Activated gamma-delta T cell (primary cell): ENCODE data around the gene CD300LF.

Experiments used
- DNase-seq: peaks from one replicate; lab custom pipeline; 2025; lab: John Stamatoyannopoulos, UW

The CD300LF gene

GRCh38 chr17:74745548-74746177 lies 32.9 kb upstream of the CD300LF start:
- DNase-seq = no peak

DNA sequence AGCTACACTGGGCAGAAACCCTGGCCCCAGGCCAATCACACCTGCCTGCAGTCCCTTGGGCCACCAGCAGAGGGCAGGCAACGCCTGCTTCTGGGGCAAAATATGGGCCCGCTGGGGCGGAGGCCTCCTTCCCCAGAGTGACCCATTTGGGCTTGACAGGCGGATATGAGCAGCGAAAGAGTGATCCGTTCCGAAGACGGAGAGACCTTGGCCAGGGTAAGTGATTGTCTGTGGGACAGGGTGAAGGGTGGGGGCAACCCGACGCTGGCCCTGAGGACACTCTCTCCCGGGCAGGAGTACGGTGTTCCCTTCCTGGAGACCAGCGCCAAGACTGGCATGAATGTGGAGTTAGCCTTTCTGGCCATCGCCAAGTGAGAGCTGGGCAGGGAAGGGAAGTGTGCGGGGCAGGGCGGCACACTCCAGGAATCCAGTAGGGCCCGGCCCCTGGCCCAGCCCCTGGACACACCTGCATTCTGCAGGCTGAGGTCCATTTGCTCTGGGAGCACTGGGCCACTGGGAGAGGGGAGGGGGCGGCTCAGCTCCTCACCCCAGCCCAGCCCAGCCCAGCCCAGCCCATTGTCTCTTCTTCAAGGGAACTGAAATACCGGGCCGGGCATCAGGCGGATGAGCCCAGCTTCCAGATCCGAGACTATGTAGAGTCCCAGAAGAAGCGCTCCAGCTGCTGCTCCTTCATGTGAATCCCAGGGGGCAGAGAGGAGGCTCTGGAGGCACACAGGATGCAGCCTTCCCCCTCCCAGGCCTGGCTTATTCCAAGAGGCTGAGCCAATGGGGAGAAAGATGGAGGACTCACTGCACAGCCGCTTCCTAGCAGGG lies 32.2 kb upstream of the CD300LF start:
- peak; percentile 63 for DNase-seq

DNA sequence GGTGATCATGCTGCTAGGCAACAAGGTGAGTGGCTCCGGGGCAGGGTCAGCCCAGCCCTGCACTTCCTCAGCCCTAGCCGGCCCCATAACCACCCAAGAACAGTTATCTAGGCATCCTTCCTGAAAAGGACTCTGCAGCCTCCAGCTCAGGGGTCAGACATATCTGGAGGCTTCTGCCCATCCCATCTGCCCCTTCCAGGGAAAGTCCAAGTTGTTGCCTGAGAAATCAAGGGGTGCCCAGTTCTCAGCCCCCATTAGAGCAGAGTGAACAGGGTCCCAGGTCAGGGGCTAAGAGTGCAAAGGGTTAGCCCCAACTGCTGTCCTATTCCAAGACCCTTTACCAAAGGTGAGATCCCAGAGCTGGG lies 31.6 kb upstream of the CD300LF start:
- DNase-seq = no peak

- DNase-seq = no peak
Measured at GRCh38 chr17:74743755-74744154, 31.0 kb upstream of the CD300LF start.

DNA sequence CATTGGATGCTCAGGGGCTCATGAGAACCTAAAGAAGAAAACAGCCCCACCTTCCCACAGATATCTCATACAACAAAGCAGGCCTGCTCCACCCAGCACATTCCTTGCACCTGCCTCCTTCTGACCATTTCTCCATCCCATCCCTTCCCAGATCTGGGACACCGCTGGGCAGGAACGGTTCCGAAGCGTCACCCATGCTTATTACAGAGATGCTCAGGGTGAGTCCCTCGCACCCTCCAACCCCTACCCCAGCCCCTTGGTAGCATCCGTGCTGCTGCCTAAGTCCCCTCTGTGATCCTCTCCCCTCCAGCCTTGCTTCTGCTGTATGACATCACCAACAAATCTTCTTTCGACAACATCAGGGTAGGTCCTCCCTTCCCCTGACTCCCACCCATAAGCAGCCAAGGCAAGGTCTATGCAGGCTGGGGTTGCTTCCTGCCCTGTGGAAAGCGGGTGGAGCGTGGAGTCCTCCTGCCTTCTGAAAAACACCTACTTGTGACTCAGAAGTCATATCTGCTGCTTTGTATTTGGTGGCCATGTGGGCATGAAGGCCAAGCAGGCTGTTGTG lies 30.3 kb upstream of the CD300LF start:
- DNase-seq = no peak

- no peak for DNase-seq
Measured at GRCh38 chr17:74742153-74742515, 29.4 kb upstream of the CD300LF start.

DNA sequence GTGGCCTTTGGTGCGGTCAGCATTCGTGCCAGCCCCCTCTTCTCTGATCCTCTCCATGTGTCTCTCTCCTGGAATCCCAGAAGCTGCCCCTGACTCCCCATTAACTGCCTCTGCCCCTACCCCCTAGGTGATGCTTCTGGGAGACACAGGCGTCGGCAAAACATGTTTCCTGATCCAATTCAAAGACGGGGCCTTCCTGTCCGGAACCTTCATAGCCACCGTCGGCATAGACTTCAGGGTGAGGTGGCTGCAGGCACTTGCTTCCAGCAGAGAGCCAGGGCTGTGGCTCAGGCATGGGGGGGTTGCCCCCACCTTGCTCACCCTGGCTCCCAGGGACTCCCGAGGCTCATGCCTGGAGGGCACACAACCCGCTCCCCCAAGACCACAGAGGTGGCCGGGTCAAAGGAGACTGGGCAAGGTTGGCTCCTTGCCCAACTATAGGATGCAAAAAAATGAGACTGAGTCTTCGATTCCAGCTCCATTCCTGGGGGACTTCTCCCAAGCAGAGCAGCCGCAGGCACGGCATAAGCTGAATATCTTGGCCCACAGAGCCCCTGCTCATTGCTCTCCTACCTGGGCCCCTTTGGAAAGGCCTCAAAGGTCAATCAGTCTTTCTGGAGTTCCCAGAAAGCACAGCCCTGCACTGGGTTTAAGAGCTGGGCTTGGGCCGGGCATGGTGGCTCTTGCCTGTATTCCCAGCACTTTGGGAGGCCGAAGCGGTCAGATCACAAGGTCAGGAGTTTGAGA lies 28.1 kb upstream of the CD300LF start:
- no peak for DNase-seq

DNA sequence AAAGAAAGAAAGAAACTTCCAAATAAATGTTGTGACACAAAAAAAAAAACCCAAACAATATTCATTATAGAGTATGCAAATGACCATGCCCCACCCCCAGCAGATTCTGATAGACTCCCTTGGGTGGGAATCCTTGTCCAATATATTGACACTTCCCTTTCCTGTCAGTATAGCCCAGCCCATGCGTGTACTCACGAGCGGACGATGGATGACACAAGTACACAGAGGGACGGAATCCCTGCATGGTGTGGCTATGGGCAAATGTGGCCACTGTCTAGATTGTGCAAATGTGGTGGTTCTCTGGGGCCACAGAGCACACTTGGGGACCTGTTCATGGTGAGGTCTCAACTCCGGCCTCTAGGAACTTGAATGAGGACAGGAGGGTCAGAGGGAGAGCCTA lies 27.4 kb upstream of the CD300LF start:
- no peak for DNase-seq

- DNase-seq = no peak
Measured at GRCh38 chr17:74739227-74739831, 26.6 kb upstream of the CD300LF start.

DNA sequence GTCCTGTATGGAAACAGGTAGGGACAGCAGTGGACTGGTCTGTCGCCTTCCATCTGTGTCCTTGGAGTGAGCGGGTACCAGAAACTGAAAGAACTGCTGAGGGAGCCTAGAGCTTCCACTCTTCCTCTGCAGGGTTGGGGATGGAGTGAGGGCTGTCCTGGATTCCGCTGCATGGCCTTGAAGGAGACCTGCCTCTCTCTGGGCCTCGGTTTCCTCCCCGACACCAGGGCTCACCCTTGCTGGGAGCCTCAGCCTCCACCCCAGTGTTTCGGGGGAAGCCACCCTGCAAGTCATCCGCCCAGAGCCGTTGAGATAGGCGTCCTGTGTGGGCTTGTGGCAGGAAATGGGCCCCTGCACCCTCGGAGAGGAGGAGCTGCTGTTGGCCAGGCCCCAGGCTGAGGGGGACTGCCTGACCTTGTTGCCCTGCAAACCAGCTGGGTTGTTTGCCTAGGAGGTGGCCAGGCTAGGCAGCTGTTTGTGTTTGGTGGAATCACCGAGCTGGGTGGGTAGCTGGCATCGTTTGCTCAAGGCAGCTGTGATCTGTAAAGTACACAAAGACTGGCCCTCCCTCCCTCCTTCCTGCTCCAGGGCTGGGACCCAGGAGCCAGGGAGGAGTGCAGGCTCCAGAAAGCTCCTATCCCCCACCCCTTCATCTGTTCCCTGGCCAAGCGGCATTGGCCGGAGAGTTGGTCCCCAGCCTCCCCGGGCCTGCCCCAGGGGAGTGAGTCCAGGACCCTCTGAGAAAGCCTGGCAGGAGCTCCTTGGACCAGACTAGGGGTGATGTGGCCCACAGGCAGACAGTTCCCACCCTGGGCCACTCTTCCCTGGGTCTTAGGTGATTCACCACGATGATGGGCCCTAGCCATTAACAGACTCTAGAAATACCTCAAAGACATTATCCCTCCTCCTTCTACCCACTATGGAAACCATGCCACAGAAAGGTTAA lies 25.6 kb upstream of the CD300LF start:
- peak; percentile 59 for DNase-seq

DNA sequence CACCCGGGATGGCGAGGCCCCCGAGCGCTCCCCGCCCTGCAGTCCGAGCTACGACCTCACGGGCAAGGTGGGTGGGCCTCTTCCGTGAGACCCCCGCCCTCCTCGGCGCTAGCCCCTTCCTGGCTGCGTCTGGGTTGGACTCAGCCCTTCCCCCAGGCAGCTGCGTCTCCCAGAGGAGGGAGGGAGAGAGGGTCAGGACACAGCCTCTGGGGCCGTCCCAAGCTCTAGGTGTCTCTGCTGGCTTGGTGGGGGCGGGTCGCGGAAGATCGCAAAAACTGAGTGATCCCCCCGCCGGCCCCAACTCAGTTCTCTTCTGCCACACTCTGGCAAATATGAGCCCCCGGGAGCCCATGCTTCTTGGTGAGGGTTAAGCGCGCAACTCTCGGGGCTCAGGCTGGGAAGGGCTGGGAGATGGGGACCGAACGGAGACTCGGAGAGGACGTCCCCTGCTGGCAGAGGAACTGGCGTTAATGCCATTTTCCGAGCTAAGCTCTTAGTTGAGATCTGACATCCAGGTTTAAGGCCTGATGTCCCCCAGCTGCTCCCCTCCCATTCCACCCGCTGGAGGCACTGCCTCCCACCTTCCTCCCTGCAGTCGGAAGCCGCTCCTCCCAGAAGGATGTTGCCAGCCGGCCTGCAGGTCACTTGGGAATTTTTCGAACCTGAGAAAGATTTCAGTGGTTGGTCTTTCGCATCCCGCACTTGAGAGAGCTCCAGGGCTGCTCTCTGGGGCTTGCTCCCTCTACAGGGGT lies 24.8 kb upstream of the CD300LF start:
- DNase-seq = no peak

DNA sequence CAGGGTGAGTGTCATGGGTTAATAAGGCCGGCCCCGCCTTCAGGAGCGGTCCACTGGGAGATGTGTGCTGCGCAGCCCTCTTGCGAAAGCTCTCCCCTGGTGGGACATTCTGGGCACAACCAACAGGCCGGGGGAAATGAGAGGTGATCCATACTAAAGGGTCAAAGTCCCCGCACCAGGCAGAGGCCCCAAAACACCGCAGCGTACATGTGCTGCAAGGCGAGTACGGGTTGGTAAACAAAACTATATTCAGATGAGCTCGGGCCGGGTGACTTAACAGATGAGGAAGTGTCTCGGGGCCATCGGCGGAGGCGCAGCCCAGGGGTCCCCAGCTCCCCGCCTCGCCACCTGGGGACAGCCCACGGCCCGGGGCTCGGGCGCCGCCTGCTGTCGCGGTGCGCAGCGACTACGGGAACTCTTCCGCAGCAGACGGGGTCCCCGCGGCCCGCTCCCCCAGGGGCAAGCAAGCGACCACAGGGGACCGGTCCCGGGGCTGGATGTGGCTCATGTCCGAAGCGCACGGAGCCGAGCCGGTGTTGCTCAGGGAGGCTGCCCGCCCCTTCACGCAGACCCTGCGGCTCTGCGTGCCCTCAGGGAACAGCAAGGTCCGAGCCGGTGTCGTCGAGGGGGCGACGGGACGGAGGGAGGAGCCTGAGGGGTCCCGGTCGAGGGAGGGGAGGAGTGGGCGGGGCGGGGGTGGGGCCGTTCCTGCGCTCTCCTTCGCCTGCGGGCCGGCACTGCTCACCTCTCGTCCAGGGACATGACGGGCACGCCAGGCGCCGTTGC lies 24.0 kb upstream of the CD300LF start, which contains the start of gene RAB37:
Gene RAB37 (plus strand): TSS at position 744 of the 786 bp plus-strand sequence. CDS start 17 bp downstream, at position 761.
- no peak for DNase-seq

DNA sequence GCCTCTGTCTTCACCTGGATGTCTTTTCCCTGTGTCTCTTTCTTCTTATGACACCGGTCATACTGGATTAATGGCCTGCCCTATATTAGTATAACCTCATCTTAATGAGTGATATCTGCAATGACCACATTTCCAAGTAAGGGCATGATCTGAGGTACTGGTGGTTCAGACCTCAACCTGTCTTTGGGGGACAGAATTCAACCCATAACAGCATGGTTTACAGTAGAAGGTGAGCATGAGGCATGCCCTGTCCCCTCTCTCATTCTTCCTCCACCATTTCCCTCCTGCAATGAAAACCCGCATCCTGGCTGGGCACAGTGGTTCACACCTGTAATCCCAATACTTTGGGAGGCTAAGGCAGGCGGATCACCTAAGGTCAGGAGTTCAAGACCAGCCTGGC lies 21.5 kb upstream of the CD300LF start:
- DNase-seq = no peak

DNA sequence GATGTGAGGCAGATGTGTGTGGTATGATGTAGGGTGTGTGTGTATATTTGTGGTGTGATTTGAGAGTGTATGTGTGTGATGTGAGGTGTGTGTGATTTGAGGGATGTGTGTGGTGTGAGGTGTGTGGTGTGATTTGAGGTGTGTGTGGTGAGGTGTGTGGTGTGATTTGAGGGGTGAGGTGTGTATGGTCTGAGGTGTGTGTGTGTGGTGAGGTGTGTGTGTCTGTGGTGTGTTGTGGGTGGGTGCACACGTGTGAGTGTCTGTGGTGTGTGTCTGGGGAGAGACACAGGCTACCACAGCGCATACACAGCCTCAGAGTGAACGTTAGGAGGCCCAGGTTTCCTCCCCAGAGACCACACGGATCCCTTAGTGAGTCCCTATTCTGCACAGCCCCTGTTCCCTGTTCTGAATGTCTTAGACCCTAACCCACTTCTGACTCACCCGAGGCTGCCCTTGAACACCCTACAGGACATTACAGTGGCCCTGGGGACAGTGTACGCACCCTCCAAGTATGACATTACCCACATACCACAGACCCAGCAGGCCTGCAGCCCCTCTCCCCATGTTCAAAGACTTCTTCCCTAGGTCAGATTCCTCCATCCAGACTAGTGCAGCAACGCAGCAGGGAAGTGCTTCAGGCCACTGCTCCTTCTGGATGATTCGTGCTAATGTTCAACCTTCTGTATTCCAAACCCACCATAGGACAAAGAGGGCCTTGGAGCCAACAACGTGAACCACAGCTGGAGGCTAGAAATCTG lies 20.8 kb upstream of the CD300LF start:
- DNase-seq = no peak

DNA sequence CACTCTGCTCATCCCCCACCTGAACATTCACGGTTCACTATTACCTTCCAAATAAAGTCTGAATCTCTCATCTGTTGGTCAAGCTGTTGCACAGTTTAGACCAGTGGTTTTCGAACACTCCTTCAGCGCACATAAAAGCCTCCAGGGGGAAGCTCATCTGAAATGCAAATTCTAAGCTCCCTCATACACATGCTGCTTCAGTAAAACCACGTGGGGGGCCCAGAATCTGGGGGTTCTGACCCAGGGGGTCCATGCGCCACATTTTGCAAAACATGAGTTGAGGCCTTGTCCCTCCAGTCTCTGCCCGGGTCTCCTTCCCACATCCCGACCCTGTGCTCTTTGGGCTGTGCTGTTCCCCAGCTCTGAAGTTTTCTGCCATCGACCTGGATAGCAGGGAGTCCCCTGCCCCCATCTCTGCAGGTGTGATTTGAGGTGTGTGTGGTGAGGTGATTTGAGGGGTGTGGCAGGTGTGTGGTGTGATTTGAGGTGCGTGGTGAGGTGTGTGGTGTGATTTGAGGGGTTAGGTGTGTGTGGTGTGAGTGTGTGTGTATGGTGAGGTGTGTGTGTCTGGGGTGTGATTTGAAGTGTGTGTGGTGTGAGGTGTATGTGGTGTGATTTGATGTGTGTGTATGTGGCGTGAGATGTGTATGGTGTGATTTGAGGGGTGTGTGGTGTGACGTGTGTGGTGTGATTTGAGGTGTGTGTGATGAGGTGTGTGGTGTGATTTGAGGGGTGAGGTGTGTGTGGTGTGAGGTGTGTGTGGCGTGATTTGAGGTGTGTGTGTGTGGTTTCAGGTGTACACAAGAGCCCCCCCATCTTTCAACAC lies 19.5 kb upstream of the CD300LF start:
- DNase-seq = no peak

DNA sequence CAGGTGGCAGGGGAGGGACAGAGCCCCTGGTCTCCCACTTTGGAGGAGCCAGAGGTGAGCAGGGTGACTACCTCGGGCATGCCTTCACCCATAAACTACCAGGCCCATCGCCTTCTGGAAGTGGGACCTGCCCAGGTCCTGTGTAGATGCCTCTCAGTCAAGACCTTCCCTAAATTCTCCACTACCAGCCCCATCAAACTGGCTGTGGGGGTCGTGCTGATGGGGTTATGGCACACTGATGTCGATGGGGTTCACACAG lies 18.6 kb upstream of the CD300LF start:
- no peak for DNase-seq

GRCh38 chr17:74730491-74731346 lies 18.0 kb upstream of the CD300LF start:
- peak; percentile 47 for DNase-seq
